Hippocampal formation (tissue), 2 donors: ENCODE results near the gene RPRD1B.

Source experiments
- DNase-seq, 2 donors: peaks; one replicate each; lab custom pipeline; 2025; lab: John Stamatoyannopoulos, UW

Gene RPRD1B

DNA sequence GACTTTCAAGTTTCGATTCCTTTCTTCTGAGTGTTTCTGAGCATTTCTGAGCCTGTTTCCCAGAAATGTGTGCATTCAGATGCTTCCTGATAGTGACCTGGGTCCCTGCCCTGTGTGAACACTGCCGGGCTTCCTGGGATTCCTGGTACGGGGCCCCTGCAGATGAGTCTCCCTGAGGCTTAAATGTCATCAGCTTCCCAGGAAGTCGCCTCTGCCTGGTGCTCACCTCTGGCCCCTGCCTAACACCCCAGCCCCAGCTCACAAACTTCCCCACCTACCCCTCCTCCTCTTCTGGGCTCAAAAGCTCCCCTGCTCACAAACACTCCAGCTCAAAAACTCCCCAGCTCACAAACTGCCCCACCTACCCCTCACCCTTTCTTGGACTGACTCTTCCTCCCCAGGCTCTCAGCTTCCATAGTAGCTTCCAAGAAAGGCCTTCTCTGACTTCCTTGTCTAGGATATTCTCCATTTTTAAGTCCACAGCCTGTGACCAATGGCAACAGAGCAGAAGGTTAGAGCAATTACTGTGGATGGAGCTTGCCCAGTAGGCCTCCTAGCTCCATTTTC is 89.6 kb downstream of the RPRD1B start:
- no peak for DNase-seq

- DNase-seq: no peak
These were observed 91.9 kb downstream of the RPRD1B start for GRCh38 chr20:38125157-38126056.

- no peak for DNase-seq
These were observed 92.8 kb downstream of the RPRD1B start for GRCh38 chr20:38126146-38126921.

DNA sequence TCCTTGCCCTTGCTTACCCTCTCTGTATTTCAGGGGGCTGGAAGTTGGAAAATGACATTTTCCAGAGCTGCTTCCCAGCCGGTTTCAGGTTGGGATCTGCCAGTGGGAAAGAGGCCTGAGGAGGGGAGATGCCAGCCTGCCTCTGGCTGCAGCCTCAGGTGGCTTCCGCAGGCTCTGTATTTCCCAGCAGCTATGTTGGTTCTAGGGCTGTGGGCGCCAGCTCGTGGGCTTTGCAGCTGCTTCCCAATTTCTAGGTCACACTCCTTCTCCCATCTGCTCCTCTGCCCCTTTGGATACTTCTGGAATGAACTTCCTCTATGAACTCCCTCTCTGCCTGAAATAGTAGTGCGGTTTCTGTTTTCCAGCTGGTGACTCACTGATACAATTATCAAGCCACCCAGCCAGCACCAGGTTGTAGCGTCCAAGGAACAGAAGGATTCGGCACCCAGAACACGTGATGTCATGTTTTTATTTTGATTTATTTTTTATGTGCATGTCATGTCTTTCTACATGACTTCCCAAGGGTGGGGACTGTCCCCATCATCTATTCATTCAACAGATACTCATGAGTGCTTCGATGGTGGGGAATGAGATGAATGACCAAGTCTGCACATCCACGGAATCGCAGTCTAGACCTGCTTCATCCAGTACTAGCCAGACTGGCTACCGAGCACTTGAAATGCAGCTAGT is 93.5 kb downstream of the RPRD1B start:
- DNase-seq: no peak

GRCh38 chr20:38127920-38128528 is 94.5 kb downstream of the RPRD1B start:
- DNase-seq: no peak

- DNase-seq: no peak
These were observed 95.1 kb downstream of the RPRD1B start for GRCh38 chr20:38128691-38129090.

- no peak for DNase-seq
These were observed 95.8 kb downstream of the RPRD1B start for GRCh38 chr20:38129248-38129865.

- no peak for DNase-seq
These were observed 96.5 kb downstream of the RPRD1B start for GRCh38 chr20:38129893-38130609.

DNA sequence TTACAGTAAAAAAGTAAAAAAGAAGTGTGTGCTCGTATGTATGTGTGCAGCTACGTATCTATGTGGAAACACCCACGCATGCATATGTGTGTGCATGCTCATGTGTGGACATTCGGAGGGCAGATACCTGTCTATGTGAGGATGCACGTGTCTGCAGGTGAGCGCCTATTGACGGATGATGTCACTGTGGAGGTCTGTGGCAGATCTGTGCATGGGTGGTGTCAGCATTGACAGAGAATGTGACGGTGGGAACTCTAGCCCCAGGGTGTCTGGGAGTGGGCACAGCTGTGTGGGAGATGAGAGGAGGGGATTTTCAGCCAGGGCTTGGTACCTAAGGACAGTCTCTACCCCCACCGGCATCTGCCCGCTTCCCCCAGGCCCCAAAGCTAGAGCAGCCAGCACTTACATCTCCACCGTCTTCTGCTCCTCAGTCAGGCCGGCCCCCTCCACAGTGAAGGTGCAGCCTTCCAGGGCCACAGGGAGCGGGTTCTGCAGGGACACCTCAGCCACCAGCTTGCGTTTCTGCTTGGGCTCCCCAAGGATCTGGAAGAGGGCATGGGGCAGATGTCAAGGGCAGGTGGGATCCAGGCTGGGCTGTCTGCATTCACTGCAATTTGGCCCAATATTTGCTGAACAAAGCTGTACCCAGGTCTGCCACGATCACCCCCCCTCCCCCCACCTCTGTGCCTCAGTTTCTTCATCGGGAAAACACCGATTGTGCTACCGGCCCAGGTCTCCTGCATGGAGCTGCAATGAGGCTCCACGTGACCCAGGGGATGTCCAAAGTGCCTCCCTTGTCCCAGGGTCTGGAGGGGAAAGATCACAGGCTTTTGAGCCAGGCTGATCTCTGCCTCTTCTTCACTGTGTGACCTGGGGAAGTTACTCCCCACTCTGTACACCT is 97.4 kb downstream of the RPRD1B start:
- no peak for DNase-seq

- no peak for DNase-seq
These were observed 98.1 kb downstream of the RPRD1B start for GRCh38 chr20:38131588-38132121.

- no peak for DNase-seq
These were observed 98.8 kb downstream of the RPRD1B start for GRCh38 chr20:38132156-38132909.

- DNase-seq: no peak
These were observed 99.5 kb downstream of the RPRD1B start for GRCh38 chr20:38132910-38133501.

DNA sequence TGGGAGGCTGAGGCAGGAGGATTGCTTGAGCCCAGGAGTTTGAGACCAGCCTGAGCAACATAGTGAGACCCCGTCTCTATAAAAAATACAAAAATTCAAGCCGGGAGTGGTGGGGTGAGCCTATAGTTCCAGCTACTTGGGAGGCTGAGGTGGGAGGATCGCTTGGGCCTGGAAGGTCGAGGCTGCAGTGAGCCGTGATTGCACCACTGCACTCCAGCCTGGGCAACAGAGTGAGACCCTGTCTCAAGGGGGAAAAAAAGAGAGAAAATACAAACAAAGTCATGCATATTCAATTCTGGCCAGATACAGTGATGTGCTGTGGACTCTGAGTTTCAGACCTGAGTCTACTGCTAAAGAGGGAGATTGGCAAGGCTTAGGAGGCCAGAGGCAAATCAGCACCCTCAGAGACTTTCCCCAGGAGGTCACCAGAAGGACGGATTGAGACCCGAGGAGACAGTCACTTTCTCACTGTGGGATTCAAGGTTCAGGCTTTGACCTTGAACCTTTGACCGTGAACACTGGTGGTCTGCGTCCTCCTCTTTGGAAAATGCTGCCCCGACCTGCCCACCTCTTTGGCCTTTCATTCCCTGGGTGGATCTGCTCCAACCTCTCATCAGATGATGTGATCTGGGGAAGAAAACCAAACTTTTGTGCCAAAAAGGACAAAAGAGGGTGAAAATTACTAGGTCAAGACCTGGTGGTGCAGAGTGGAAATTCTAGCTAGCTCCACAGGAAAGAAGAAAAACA is 100.3 kb downstream of the RPRD1B start:
- no peak for DNase-seq

DNA sequence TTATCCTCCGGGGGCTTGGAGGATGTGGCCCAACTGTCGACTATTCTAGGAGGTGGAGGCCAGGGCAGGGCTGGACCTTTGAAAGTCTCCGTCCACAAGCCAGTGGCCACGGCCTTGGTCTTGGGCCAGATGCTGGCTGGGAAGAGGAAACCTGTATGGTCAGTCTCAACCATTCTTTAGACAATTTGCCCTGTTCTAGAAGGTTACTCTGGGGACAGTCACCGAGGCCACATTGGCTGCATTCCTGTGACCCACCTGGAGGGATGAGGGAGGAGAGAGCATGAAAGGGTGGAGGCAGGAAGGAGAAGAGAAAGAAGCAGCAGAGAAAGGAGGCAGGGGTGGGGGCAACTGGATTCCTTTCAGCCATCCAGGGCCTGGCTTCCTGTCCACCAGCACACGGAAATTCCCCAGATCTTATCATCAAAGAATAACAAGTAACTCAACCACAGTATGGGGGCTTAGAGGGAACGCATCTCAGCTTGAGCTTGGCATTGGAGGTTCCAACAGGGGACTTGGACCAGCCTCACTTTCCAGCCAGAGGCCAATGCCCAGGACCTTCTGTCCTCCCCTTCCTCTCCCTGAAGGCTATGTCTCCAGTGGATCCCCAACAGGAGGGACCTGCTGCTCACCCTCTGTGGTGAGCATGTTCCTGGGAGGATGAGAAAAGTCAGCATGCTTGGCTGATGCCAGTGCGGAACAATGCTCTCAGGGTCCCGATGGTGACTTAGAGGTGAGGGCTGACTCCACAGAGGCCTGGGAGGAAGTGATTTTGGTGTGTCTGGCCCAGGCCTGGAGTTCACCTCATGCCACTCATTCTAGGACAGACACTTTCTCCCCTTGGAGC is 101.1 kb downstream of the RPRD1B start:
- no peak for DNase-seq

GRCh38 chr20:38135271-38135650 is 101.7 kb downstream of the RPRD1B start:
- DNase-seq: no peak

DNA sequence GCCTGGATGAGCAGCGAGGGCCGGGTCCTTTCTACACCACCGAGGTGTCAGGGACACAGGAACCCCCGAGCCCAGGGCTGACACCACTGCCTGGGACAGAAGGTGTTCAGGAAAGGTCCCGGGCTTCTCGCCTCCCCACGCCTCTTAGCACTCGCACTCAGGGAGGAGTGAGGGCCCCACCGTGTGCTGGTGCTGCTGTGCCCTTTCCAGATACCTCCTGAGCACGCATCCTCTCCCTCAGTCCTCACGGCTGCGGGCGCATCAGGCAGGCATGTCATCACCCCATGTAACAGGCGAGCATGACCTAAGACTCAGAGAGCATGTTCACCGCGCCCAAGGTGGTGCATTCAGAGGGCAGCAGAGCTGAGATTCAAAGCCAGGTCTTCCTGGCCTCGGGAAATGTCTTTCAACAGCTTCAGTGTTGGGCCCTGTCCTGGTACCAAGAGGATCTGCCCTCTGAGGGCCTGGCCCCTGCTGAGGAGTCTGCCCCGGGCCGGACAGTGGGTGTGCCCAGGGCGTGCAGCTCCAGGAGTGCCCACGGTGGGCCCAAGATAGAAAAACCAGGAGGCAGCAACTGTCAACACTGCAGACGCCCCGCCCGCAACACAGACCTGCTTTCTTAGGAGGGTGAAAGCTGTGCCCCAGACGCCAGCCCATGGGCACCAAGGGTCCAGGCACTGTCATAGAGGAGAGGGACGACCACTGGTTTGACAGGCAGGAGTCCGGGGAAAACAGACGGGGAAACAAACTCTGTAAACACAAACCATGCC is 102.3 kb downstream of the RPRD1B start:
- no peak for DNase-seq
